ENCODE results near the gene PDLIM4.

Gene PDLIM4

GRCh38 chr5:132274050-132274792, 16.7 kb downstream of the PDLIM4 start:
- no peak overlapping the region for H3K27ac ChIP-seq
- TF ChIP-seq CTCF (conservative IDR thresholded peaks at IDR 0.05) = no peak
- TF ChIP-seq ZFX (IDR thresholded peaks at IDR 0.05) = no peak

GRCh38 chr5:132275367-132276220, 18.1 kb downstream of the PDLIM4 start:
- no peak overlapping the region for H3K27ac ChIP-seq
- TF ChIP-seq ZFX (IDR thresholded peaks at IDR 0.05) (no peak), CTCF (conservative IDR thresholded peaks at IDR 0.05) (no peak)

GRCh38 chr5:132277256-132277655, 19.8 kb downstream of the PDLIM4 start:
- no peak overlapping the region for H3K27ac ChIP-seq
- TF ChIP-seq CTCF (conservative IDR thresholded peaks at IDR 0.05) = no peak
- TF ChIP-seq ZFX (IDR thresholded peaks at IDR 0.05) = no peak

- TF ChIP-seq CTCF (conservative IDR thresholded peaks at IDR 0.05) (no peak), ZFX (IDR thresholded peaks at IDR 0.05) (no peak)
- H3K27ac ChIP-seq = no peak overlapping the region
These were observed 20.7 kb downstream of the PDLIM4 start for GRCh38 chr5:132277971-132278853.

GRCh38 chr5:132279801-132280200, 22.3 kb downstream of the PDLIM4 start:
- H3K27ac ChIP-seq = no peak overlapping the region
- TF ChIP-seq CTCF (conservative IDR thresholded peaks at IDR 0.05) (no peak), ZFX (IDR thresholded peaks at IDR 0.05) (no peak)

GRCh38 chr5:132280371-132281240, 23.1 kb downstream of the PDLIM4 start:
- TF ChIP-seq ZFX (IDR thresholded peaks at IDR 0.05) = no peak
- TF ChIP-seq CTCF (conservative IDR thresholded peaks at IDR 0.05) = no peak

More at GRCh38 chr5:132280371-132281240, 23.1 kb downstream of the PDLIM4 start:
- H3K27ac ChIP-seq = no peak overlapping the region
